ENCODE measurements around the gene ZIC1. TPM values are rescaled to one million over a fixed set of nuclear protein-coding genes. Genes with fewer than 3 reads are reported as not detected.

The ZIC1 gene
- total RNA-seq, 1 experiment from 2014 or later, result not detected

GRCh38 chr3:147384210-147385058 is 24.7 kb upstream of the ZIC1 start:
- H3K79me2 ChIP-seq (ENCODE audit: low read length), result no peaks in the 10 kb centered on the region
- no peak overlapping the region for H3K4me3 ChIP-seq (ENCODE audit: low read length)
- H3K4me1 ChIP-seq (ENCODE audit: insufficient read depth, low read length), result no peaks in the 10 kb centered on the region
- intact Hi-C loops (cut with micrococcal nuclease), result no loop called here
- H3K27ac ChIP-seq (ENCODE audit: low read length), result no peak overlapping the region
- CTCF ChIA-PET, result no interaction called here
- TF ChIP-seq EZH2 (IDR thresholded peaks at IDR 0.05; ENCODE audit: low read length, unreplicated experiment) (no peak), EZH2phosphoT487 (IDR thresholded peaks at IDR 0.05; ENCODE audit: borderline replicate concordance, low read length) (no peak)
- TF ChIP-seq, protein P1, sequence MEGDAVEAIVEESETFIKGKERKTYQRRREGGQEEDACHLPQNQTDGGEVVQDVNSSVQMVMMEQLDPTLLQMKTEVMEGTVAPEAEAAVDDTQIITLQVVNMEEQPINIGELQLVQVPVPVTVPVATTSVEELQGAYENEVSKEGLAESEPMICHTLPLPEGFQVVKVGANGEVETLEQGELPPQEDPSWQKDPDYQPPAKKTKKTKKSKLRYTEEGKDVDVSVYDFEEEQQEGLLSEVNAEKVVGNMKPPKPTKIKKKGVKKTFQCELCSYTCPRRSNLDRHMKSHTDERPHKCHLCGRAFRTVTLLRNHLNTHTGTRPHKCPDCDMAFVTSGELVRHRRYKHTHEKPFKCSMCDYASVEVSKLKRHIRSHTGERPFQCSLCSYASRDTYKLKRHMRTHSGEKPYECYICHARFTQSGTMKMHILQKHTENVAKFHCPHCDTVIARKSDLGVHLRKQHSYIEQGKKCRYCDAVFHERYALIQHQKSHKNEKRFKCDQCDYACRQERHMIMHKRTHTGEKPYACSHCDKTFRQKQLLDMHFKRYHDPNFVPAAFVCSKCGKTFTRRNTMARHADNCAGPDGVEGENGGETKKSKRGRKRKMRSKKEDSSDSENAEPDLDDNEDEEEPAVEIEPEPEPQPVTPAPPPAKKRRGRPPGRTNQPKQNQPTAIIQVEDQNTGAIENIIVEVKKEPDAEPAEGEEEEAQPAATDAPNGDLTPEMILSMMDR (conservative IDR thresholded peaks at IDR 0.05; ENCODE audit: low read depth, low read length), result 0 out of 2 replicates have a peak, but pooled peaks have one; percentile 20
- no peak for ATAC-seq
- H3K4me2 ChIP-seq (ENCODE audit: low read length), result no peak overlapping the region
- POLR2A ChIA-PET (ENCODE audit: unreplicated experiment), result no interaction called here
- no peaks in the 10 kb centered on the region for H3K9me2 ChIP-seq (replicated peaks; ENCODE audit: low read length)
- H4K20me1 ChIP-seq (ENCODE audit: low read length), result no peaks in the 10 kb centered on the region
- DNase-seq, result no peak
- peaks cover 99% of the 10 kb centered on the region for H3K27me3 ChIP-seq (ENCODE audit: low read length)
- no peaks in the 10 kb centered on the region for H3K36me3 ChIP-seq (ENCODE audit: low read depth, low read length)
- no TSS peak for BruUV-seq (replicated peaks)
- H3K9me3 ChIP-seq (ENCODE audit: low read length), result no peaks in the 10 kb centered on the region
- no peak overlapping the region for H2AFZ ChIP-seq (ENCODE audit: low read length)
- H3F3A ChIP-seq (ENCODE audit: low read length, unreplicated experiment), result no peaks in the 10 kb centered on the region
- H3K9ac ChIP-seq (ENCODE audit: low read length), result no peak overlapping the region

DNA sequence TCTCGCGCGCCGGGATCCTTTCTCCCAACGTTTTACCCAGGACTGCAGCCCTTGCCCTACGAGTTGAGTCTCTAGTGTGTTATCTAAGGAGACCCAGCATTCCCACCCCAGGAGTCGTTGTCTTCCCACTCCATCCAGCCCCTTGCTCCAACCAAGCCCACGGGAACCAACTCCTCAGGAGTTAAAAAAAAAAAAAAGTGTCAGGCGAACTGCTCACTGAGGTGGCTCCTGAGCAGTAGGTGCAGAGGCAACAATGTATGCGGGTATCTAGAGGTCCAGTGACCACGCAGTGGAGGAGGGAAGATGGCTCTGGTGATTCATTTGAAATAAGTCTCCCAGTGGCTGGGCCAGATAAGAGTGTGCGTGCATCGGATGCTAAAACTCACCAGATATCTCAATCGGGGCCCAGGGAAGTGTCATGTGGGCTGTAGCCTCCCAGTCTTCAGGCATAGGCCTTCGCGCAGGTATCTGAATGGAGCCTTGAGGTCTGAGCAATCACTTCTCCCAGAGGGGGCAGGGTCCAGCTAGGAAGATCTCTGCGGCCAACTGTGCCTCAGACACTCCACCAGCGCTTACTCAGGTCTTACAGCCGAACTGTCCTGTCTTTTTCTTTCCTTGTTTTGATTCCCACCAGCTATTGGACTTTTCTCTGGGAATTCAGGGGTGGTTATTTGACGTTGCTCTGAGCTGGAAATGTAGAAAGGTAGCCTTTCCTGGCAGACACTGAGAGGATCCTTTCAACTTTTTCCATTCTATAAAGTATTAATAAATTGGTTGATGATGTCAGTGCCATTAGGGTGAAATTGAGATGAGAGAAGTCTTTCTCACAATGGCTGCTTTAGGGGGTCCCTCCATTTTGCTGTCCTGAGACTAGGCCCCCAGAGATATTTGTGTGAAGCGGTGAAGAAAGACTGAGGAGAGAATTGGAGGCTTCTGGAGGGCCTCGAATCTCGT is 23.8 kb upstream of the ZIC1 start:
- ATAC-seq (no peak), DNase-seq (no peak)
- intact Hi-C loops (cut with micrococcal nuclease), result no loop called here
- BruUV-seq (replicated peaks), result no TSS peak
- Histone ChIP-seq H3K4me2 (ENCODE audit: low read length) (no peak overlapping the region), H3K36me3 (ENCODE audit: low read depth, low read length) (no peaks in the 10 kb centered on the region), H3F3A (ENCODE audit: low read length, unreplicated experiment) (no peaks in the 10 kb centered on the region), H2AFZ (ENCODE audit: low read length) (no peak overlapping the region), H3K9me2 (replicated peaks; ENCODE audit: low read length) (no peaks in the 10 kb centered on the region), H3K27ac (ENCODE audit: low read length) (no peak overlapping the region), H4K20me1 (ENCODE audit: low read length) (no peaks in the 10 kb centered on the region), H3K4me1 (ENCODE audit: insufficient read depth, low read length) (no peaks in the 10 kb centered on the region), H3K9ac (ENCODE audit: low read length) (no peak overlapping the region), H3K27me3 (ENCODE audit: low read length) (peaks cover 99% of the 10 kb centered on the region), H3K4me3 (ENCODE audit: low read length) (no peak overlapping the region), H3K9me3 (ENCODE audit: low read length) (no peaks in the 10 kb centered on the region), H3K79me2 (ENCODE audit: low read length) (no peaks in the 10 kb centered on the region)
- TF ChIP-seq EZH2phosphoT487 (IDR thresholded peaks at IDR 0.05; ENCODE audit: borderline replicate concordance, low read length), result no peak
- TF ChIP-seq, protein P1 (conservative IDR thresholded peaks at IDR 0.05; ENCODE audit: low read depth, low read length), result 0 out of 2 replicates have a peak, but pooled peaks have one; percentile 2
- ChIA-PET POLR2A (ENCODE audit: unreplicated experiment) (no interaction called here), CTCF (no interaction called here)
